Activated B cell treated with CpG ODN at 0.5 μM for 24 hours (primary cell): Measurements from ENCODE around the gene G2E3. TPM values are rescaled to one million over a fixed set of nuclear protein-coding genes. Genes with fewer than 3 reads are reported as not detected.
"Not testable (repeated sequence)": the region's sequence is repeated elsewhere in the genome, so short reads cannot be mapped to it uniquely, and the experiment has no call there.

Source experiments
- ATAC-seq: fragments of 200-7000 bp; cut with Tn5 transposase; one replicate; pipeline ENCODE4 v1.10.0; 2021; ENCODE audit warnings: low read depth, mild to moderate bottlenecking, moderate library complexity
- CTCF ChIA-PET: fragments of 350-600 bp; sonication (Branson Sonifier 250); formaldehyde crosslinking; loops from one replicate; lab custom pipeline; 2021; ENCODE audit warnings: antibody characterized with exemption; lab: Charles Lee
- POLR2A ChIA-PET: fragments of 350-600 bp; sonication (Branson Sonifier 250); formaldehyde crosslinking; loops from one replicate; lab custom pipeline; 2021; ENCODE audit warnings: antibody characterized with exemption; lab: Charles Lee
- DNase-seq: peaks from one replicate; pipeline ENCODE4 v3.0.0; 2022
- H3K27ac Mint-ChIP-seq: one replicate; pipeline ENCODE4 v1.8.0; 2020; ENCODE audit warnings: mixed read lengths
- H3K27me3 Mint-ChIP-seq: one replicate; pipeline ENCODE4 v1.8.0; 2021; ENCODE audit warnings: mixed read lengths
- H3K36me3 Mint-ChIP-seq: one replicate; pipeline ENCODE4 v1.8.0; 2021; ENCODE audit warnings: low read depth, mixed read lengths
- H3K4me1 Mint-ChIP-seq: one replicate; pipeline ENCODE4 v1.8.0; 2021; ENCODE audit warnings: mixed read lengths
- H3K4me3 Mint-ChIP-seq: one replicate; pipeline ENCODE4 v1.8.0; 2020; ENCODE audit warnings: mild to moderate bottlenecking, mixed read lengths
- H3K9me3 Mint-ChIP-seq: one replicate; pipeline ENCODE4 v1.8.0; 2020; ENCODE audit warnings: mixed read lengths
- CTCF ChIP-seq: fragments of 200-600 bp; IDR thresholded peaks from one replicate; pipeline ENCODE4 v1.8.0; 2022; ENCODE audit warnings: antibody characterized with exemption, mild to moderate bottlenecking
- intact Hi-C: fragments of 100-400 bp; cut with micrococcal nuclease; formaldehyde crosslinking; loops from one replicate; pipeline ENCODE4 v1.15.1; 2024
- total RNA-seq: library from RNA; stranded (reverse); gene quantifications from 2 replicates; pipeline ENCODE4 v1.2.3, GENCODE V29; 2022

G2E3 gene
- total RNA-seq, 1 donor from 2014 or later: 32.6 TPM

GRCh38 chr14:30569903-30570226, 10.9 kb downstream of the G2E3 start:
- H3K4me1 Mint-ChIP-seq: peaks cover 78% of the 10 kb centered on the region
- POLR2A ChIA-PET: no interaction called here

GRCh38 chr14:30572237-30572636, 13.3 kb downstream of the G2E3 start:
- H3K27ac Mint-ChIP-seq: no peak overlapping the region

More at GRCh38 chr14:30569903-30570226, 10.9 kb downstream of the G2E3 start:
- DNase-seq: no peak
- H3K36me3 Mint-ChIP-seq: peaks cover 6% of the 10 kb centered on the region
- H3K27me3 Mint-ChIP-seq: no peaks in the 10 kb centered on the region
- no peak overlapping the region for H3K27ac Mint-ChIP-seq
- ATAC-seq: no peak
- H3K4me3 Mint-ChIP-seq: no peak overlapping the region
- intact Hi-C loops: no loop called here
- H3K9me3 Mint-ChIP-seq: no peaks in the 10 kb centered on the region
- CTCF ChIA-PET: no interaction called here
- TF ChIP-seq CTCF: no peak

GRCh38 chr14:30572771-30573170, 13.8 kb downstream of the G2E3 start:
- H3K36me3 Mint-ChIP-seq: peaks cover 7% of the 10 kb centered on the region
- H3K27ac Mint-ChIP-seq: no peak overlapping the region
- ATAC-seq: no peak
- no peak for TF ChIP-seq CTCF
- peaks cover 80% of the 10 kb centered on the region for H3K4me1 Mint-ChIP-seq
- intact Hi-C loops: no loop called here
- no peak overlapping the region for H3K4me3 Mint-ChIP-seq
- no peaks in the 10 kb centered on the region for H3K9me3 Mint-ChIP-seq
- ChIA-PET CTCF (no interaction called here), POLR2A (no interaction called here)
- no peak for DNase-seq
- no peaks in the 10 kb centered on the region for H3K27me3 Mint-ChIP-seq

More at GRCh38 chr14:30572237-30572636, 13.3 kb downstream of the G2E3 start:
- ATAC-seq (no peak), DNase-seq (no peak)
- Mint-ChIP-seq H3K27me3 (no peaks in the 10 kb centered on the region), H3K9me3 (no peaks in the 10 kb centered on the region), H3K36me3 (peaks cover 7% of the 10 kb centered on the region), H3K4me1 (peaks cover 80% of the 10 kb centered on the region), H3K4me3 (no peak overlapping the region)
- POLR2A ChIA-PET: no interaction called here
- TF ChIP-seq CTCF: no peak
- CTCF ChIA-PET: no interaction called here
- intact Hi-C loops: no loop called here

- POLR2A ChIA-PET: no interaction called here
- H3K9me3 Mint-ChIP-seq: no peaks in the 10 kb centered on the region
- peaks cover 7% of the 10 kb centered on the region for H3K36me3 Mint-ChIP-seq
- CTCF ChIA-PET: no interaction called here
- peaks cover 77% of the 10 kb centered on the region for H3K4me1 Mint-ChIP-seq
- no peak overlapping the region for H3K4me3 Mint-ChIP-seq
- no peaks in the 10 kb centered on the region for H3K27me3 Mint-ChIP-seq
- ATAC-seq (no peak), DNase-seq (no peak)
- intact Hi-C loops: no loop called here
- H3K27ac Mint-ChIP-seq: no peak overlapping the region
- no peak for TF ChIP-seq CTCF
Observed at GRCh38 chr14:30573226-30573814, 14.4 kb downstream of the G2E3 start.

GRCh38 chr14:30573966-30574365, 15.0 kb downstream of the G2E3 start:
- no peak for TF ChIP-seq CTCF
- H3K4me3 Mint-ChIP-seq: no peak overlapping the region
- no peak overlapping the region for H3K27ac Mint-ChIP-seq
- ATAC-seq (no peak), DNase-seq (no peak)
- H3K9me3 Mint-ChIP-seq: no peaks in the 10 kb centered on the region
- peaks cover 9% of the 10 kb centered on the region for H3K36me3 Mint-ChIP-seq
- ChIA-PET POLR2A (no interaction called here), CTCF (no interaction called here)
- intact Hi-C loops: no loop called here
- H3K4me1 Mint-ChIP-seq: peaks cover 79% of the 10 kb centered on the region
- no peaks in the 10 kb centered on the region for H3K27me3 Mint-ChIP-seq

GRCh38 chr14:30574777-30575176, 15.8 kb downstream of the G2E3 start:
- H3K36me3 Mint-ChIP-seq, ATAC-seq, intact Hi-C loops, H3K4me3 Mint-ChIP-seq, H3K27ac Mint-ChIP-seq, H3K9me3 Mint-ChIP-seq, CTCF ChIA-PET, POLR2A ChIA-PET, DNase-seq, H3K27me3 Mint-ChIP-seq: not testable (repeated sequence)
- peaks cover 72% of the 10 kb centered on the region for H3K4me1 Mint-ChIP-seq

GRCh38 chr14:30576333-30576732, 17.4 kb downstream of the G2E3 start:
- ATAC-seq, intact Hi-C loops, DNase-seq, H3K9me3 Mint-ChIP-seq, H3K4me3 Mint-ChIP-seq, H3K36me3 Mint-ChIP-seq, H3K27me3 Mint-ChIP-seq, CTCF ChIA-PET, H3K27ac Mint-ChIP-seq, POLR2A ChIA-PET: not testable (repeated sequence)
- peaks cover 59% of the 10 kb centered on the region for H3K4me1 Mint-ChIP-seq
